ACC112 (cell line): ENCODE data around the gene SEMA4C.

Experiments
- H2AFZ ChIP-seq: fragments of 200-600 bp; sonication (generic); one replicate; pipeline ENCODE4 v1.6.0; 2017; ENCODE audit warnings: antibody characterized with exemption, low read length; ENCODE audit not compliant: unreplicated experiment
- H3K27ac ChIP-seq: fragments of 200-600 bp; sonication (generic); 2 replicates; pipeline ENCODE4 v1.5.1; 2014; ENCODE audit warnings: low read depth, mild to moderate bottlenecking, antibody characterized with exemption, low read length, moderate library complexity
- H3K27me3 ChIP-seq: fragments of 200-600 bp; sonication (generic); 2 replicates; pipeline ENCODE4 v1.6.1; 2014; ENCODE audit warnings: mild to moderate bottlenecking, antibody characterized with exemption, low read length, moderate library complexity, mixed read lengths; ENCODE audit not compliant: insufficient read depth
- H3K36me3 ChIP-seq: fragments of 200-600 bp; sonication (generic); 2 replicates; pipeline ENCODE4 v1.6.1; 2016; ENCODE audit warnings: mild to moderate bottlenecking, antibody characterized with exemption, low read length, moderate library complexity, mixed read lengths; ENCODE audit not compliant: insufficient read depth
- H3K4me1 ChIP-seq: fragments of 200-600 bp; sonication (generic); one replicate; pipeline ENCODE4 v1.6.1; 2016; ENCODE audit warnings: low read length, mixed read lengths; ENCODE audit not compliant: insufficient read depth, unreplicated experiment, control insufficient read depth
- H3K4me3 ChIP-seq: fragments of 200-600 bp; sonication (generic); 2 replicates; pipeline ENCODE4 v1.5.1; 2014; ENCODE audit warnings: mild to moderate bottlenecking, low read depth, low read length
- H3K79me2 ChIP-seq: fragments of 200-600 bp; sonication (generic); one replicate; pipeline ENCODE4 v1.6.0; 2016; ENCODE audit warnings: low read length; ENCODE audit not compliant: control insufficient read depth, unreplicated experiment, insufficient read depth

Gene SEMA4C

GRCh38 chr2:96816127-96816835, 53.6 kb downstream of the SEMA4C start, which contains the start of gene CNNM3:
Gene CNNM3, plus strand, starts transcription at chr2:96816268. Its CDS starts 10 bp downstream, at chr2:96816278.
- no peak within 1 kb of the TSS for H3K27ac ChIP-seq
- peak within 1 kb of the TSS; percentile 80 for H2AFZ ChIP-seq
- no peaks in the 10 kb centered on the region for H3K27me3 ChIP-seq
- H3K79me2 ChIP-seq: no peaks in the 10 kb centered on the region
- peak within 1 kb of the TSS; percentile 83 for H3K4me3 ChIP-seq
- H3K4me1 ChIP-seq: peaks cover 15% of the 10 kb centered on the region
- H3K36me3 ChIP-seq: no peaks in the 10 kb centered on the region

- no peaks in the 10 kb centered on the region for H3K79me2 ChIP-seq
- peaks cover 15% of the 10 kb centered on the region for H3K4me1 ChIP-seq
- H3K4me3 ChIP-seq: peak overlapping the region; percentile 83
- H2AFZ ChIP-seq: peak overlapping the region; percentile 80
- H3K27ac ChIP-seq: no peak overlapping the region
- no peaks in the 10 kb centered on the region for H3K27me3 ChIP-seq
- H3K36me3 ChIP-seq: no peaks in the 10 kb centered on the region
Measured at GRCh38 chr2:96815326-96816126, 54.4 kb downstream of the SEMA4C start.

- Histone ChIP-seq H3K27me3 (no peaks in the 10 kb centered on the region), H3K4me3 (no peak overlapping the region), H3K36me3 (no peaks in the 10 kb centered on the region), H3K4me1 (peaks cover 15% of the 10 kb centered on the region), H3K79me2 (no peaks in the 10 kb centered on the region), H3K27ac (no peak overlapping the region), H2AFZ (no peak overlapping the region)
Measured at GRCh38 chr2:96813656-96814055, 56.2 kb downstream of the SEMA4C start.

- H3K27me3 ChIP-seq: no peaks in the 10 kb centered on the region
- H3K36me3 ChIP-seq: no peaks in the 10 kb centered on the region
- no peak overlapping the region for H2AFZ ChIP-seq
- H3K4me1 ChIP-seq: peaks cover 8% of the 10 kb centered on the region
- H3K4me3 ChIP-seq: no peak overlapping the region
- no peaks in the 10 kb centered on the region for H3K79me2 ChIP-seq
- no peak overlapping the region for H3K27ac ChIP-seq
Measured at GRCh38 chr2:96811917-96812316, 58.0 kb downstream of the SEMA4C start.

DNA sequence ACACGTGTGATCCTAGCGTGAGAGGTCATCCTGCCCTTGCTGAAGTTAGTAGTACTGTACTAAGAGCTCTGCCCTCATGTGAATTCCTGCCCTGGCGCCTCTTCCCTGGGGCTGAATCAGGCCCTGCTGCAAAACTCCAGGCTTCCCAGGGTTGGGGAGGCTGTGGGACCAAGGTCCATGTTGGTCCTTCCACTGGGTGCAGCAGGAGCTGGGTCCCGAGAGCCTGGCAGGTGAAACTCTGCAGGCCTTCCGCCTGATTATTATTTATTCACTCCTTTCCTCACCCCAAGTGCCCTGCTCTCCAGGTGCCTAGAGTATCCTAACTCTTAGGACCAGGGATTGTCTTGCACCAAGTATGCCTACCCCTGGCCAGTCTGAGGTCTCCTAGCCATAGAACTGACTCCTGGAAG, 59.1 kb downstream of the SEMA4C start:
- Histone ChIP-seq H3K36me3 (no peaks in the 10 kb centered on the region), H3K27ac (no peak overlapping the region), H3K27me3 (no peaks in the 10 kb centered on the region), H3K4me3 (no peak overlapping the region), H3K79me2 (no peaks in the 10 kb centered on the region), H3K4me1 (peaks cover 8% of the 10 kb centered on the region), H2AFZ (no peak overlapping the region)

DNA sequence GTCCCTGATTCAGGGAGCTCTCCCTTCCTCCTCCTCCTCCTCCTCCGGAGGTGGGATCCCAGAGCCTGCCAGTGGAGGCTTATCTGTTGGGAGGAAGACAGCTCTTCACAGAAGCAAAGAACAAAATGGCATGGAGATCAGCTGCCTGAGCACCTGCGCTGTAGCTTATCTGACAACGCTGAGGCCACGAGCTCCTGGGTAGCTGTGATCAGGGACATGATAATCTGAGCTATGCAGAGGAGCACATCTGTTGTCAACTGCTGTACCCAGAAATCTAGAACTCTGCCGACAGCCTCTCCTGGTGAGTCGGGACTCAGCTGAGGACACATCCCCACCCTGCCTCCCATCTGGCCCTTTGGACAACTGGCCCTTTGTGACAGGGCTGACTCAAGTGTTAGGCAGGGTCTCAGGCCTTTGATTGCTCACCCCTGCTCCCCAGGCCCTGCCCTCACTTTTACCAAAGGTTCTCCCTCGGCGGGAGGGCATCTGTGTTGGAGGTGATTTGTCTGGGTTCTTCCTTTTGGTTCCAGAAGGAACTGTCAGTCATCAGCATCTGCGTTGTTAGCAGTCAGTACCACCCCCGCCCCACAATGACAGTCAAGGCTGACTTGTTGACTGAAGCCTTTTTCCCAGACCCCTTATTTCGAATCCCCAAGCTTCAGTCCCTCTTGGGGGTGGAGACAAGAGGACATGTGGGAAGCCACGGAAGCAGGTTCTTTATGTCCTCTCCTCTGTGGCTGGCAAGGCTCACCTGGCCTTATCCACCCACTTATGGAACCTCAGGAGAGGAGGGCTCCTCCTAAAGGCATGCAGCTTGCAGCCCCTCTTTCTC, 59.7 kb downstream of the SEMA4C start:
- Histone ChIP-seq H3K4me1 (peaks cover 6% of the 10 kb centered on the region), H3K27ac (no peak overlapping the region), H3K36me3 (no peaks in the 10 kb centered on the region), H3K27me3 (no peaks in the 10 kb centered on the region), H3K4me3 (no peak overlapping the region), H2AFZ (no peak overlapping the region), H3K79me2 (no peaks in the 10 kb centered on the region)
